K562 (cell line): Measurements from ENCODE around the gene VTA1. TPM values are rescaled to one million over a fixed set of nuclear protein-coding genes. Genes with fewer than 3 reads are reported as not detected.

ENCODE experiments used
- ATAC-seq: fragments of 200-7000 bp; cut with Tn5 transposase; 3 replicates; pipeline ENCODE4 v1.9.1; 2020; ENCODE audit warnings: moderate library complexity
- BruUV-seq: library from RNA; stranded (reverse); fragments of 400-500 nt; replicated peaks from 2 replicates; lab custom pipeline; 2021; lab: Mats Ljungman, UMichigan
- CTCF ChIA-PET: fragments of 300-600 bp; formaldehyde crosslinking; extraction: SDS; loops from one replicate; lab custom pipeline; 2021; ENCODE audit warnings: low intra/inter-chr PET ratio; lab: Yijun Ruan, JAX
- POLR2A ChIA-PET: fragments of 300-600, 350-650 bp; sonication (Branson Sonifier 250); formaldehyde crosslinking; extraction: SDS; loops from one replicate; lab custom pipeline; 2021; ENCODE audit warnings: antibody characterized with exemption, inconsistent platforms; lab: Yijun Ruan, JAX
- DNase-seq, 4 experiments: peaks; one replicate each; pipeline versions ENCODE4 v3.0.0 to v3.0.0-alpha.2; 2011 to 2018; ENCODE audit warnings: low spot score in 3 of 4, mixed read lengths in 3 of 4; ENCODE audit errors: extremely low read depth in 1 of 4
- FAIRE-seq: peaks from 2 replicates; lab custom pipeline; 2011; peaks lifted over from hg19 to GRCh38; lab: Jason Lieb, UNC
- H2AFZ ChIP-seq: 2 replicates; pipeline ENCODE4 v1.6.0; 2011; ENCODE audit warnings: low read depth, low read length, control low read depth, inconsistent platforms
- H3K27ac ChIP-seq: fragments of 200-600 bp; 3 replicates; pipeline ENCODE4 v1.8.0; 2011; ENCODE audit warnings: low read depth, mild to moderate bottlenecking, control low read depth, inconsistent platforms, low read length, moderate library complexity, mixed read lengths; ENCODE audit errors: extremely low read depth
- H3K27me3 ChIP-seq, 2 experiments: fragments of 300-600 bp in 1 of 2; 2 replicates in 1 of 2; 3 replicates in 1 of 2; pipeline versions ENCODE4 v1.6.0 to v1.8.0; 2011; ENCODE audit warnings: inconsistent platforms in 2 of 2, low read length in 2 of 2, mild to moderate bottlenecking in 1 of 2, mixed read lengths in 1 of 2, moderate library complexity in 1 of 2; ENCODE audit not compliant: control insufficient read depth in 2 of 2, insufficient read depth in 2 of 2
- H3K36me3 ChIP-seq: fragments of 300-600 bp; 3 replicates; pipeline ENCODE4 v1.8.0; 2011; ENCODE audit warnings: mild to moderate bottlenecking, low read length, inconsistent platforms; ENCODE audit not compliant: control insufficient read depth, insufficient read depth
- H3K4me1 ChIP-seq, 2 experiments: fragments of 200-600 bp in 1 of 2; replicated peaks in 1 of 2; 2 replicates in 1 of 2; 3 replicates in 1 of 2; pipeline versions ENCODE4 v1.5.1 to v1.8.0; 2011; ENCODE audit warnings: inconsistent platforms in 2 of 2, low read length in 2 of 2, mild to moderate bottlenecking in 1 of 2, mixed read lengths in 1 of 2, moderate library complexity in 1 of 2; ENCODE audit not compliant: control insufficient read depth in 2 of 2, insufficient read depth in 2 of 2
- H3K4me2 ChIP-seq: 2 replicates; pipeline ENCODE4 v1.6.1; 2011; ENCODE audit warnings: low read length, control low read depth, inconsistent platforms, mixed read lengths; ENCODE audit not compliant: insufficient read depth
- H3K4me3 ChIP-seq: fragments of 200-600 bp; sonication (generic), shearing (Covaris generic); 2 replicates; pipeline ENCODE4 v1.5.1; 2016; ENCODE audit warnings: control low read depth, inconsistent platforms
- H3K79me2 ChIP-seq: fragments of 200-600 bp; 3 replicates; pipeline ENCODE4 v1.8.0; 2011; ENCODE audit warnings: low read length, inconsistent platforms; ENCODE audit not compliant: control insufficient read depth, insufficient read depth
- H3K9ac ChIP-seq, 2 experiments: 2 replicates each; pipeline versions ENCODE4 v1.6.0 to v1.6.1; 2011; ENCODE audit warnings: low read depth in 2 of 2, low read length in 2 of 2, control low read depth in 1 of 2, inconsistent platforms in 1 of 2, mild to moderate bottlenecking in 1 of 2, mixed read lengths in 1 of 2; ENCODE audit not compliant: insufficient read depth in 1 of 2
- H3K9me1 ChIP-seq: one replicate; pipeline ENCODE4 v1.6.0; 2011; ENCODE audit warnings: inconsistent platforms, mild to moderate bottlenecking, low read length, moderate library complexity; ENCODE audit not compliant: control insufficient read depth, insufficient read depth
- H3K9me3 ChIP-seq: replicated peaks from 2 replicates; pipeline ENCODE4 v1.5.1; 2011; ENCODE audit warnings: low read depth, low read length, inconsistent platforms; ENCODE audit not compliant: control insufficient read depth, insufficient read depth
- H4K20me1 ChIP-seq: replicated peaks from 2 replicates; pipeline ENCODE4 v1.6.1; 2011; ENCODE audit warnings: low read length, inconsistent platforms, mixed read lengths; ENCODE audit not compliant: control insufficient read depth, insufficient read depth
- C11orf30 ChIP-seq: fragments of 450-650 bp; IDR thresholded peaks from 2 replicates; pipeline ENCODE4 v1.6.1; 2016; ENCODE audit warnings: low read depth, mild to moderate bottlenecking
- EGR1 ChIP-seq: fragments of 450-650 bp; conservative IDR thresholded peaks from 2 replicates; pipeline ENCODE4 v1.6.1; 2017; ENCODE audit warnings: mild to moderate bottlenecking
- FOXM1 ChIP-seq, 2 experiments: fragments of 450-650 bp in 1 of 2; sonication (generic) in 1 of 2; formaldehyde crosslinking in 1 of 2; IDR thresholded peaks; 2 replicates each; pipeline versions ENCODE4 v1.6.1 to v1.9.0; 2017 to 2022; ENCODE audit warnings: low read depth in 2 of 2, mild to moderate bottlenecking in 2 of 2, missing genetic modification reagents in 1 of 2, moderate library complexity in 1 of 2
- HES1 ChIP-seq: fragments of 450-650 bp; IDR thresholded peaks from 2 replicates; pipeline ENCODE4 v1.6.1; 2016; ENCODE audit warnings: low read depth, mild to moderate bottlenecking, moderate library complexity
- KDM5B ChIP-seq: fragments of 200-600 bp; sonication (generic); IDR thresholded peaks from 2 replicates; pipeline ENCODE4 v1.6.1; 2012; ENCODE audit warnings: low read depth, mild to moderate bottlenecking, moderate library complexity, low read length, control low read depth, inconsistent platforms; ENCODE audit not compliant: insufficient replicate concordance
- ZFP1 ChIP-seq: fragments of 450-650 bp; formaldehyde crosslinking; IDR thresholded peaks from 2 replicates; pipeline ENCODE4 v1.4.0; 2020; ENCODE audit warnings: mild to moderate bottlenecking, mixed read lengths
- ZNF668 ChIP-seq: fragments of 250-450 bp; sonication (Bioruptor Pico); IDR thresholded peaks from 2 replicates; pipeline ENCODE4 v1.8.0; 2022; ENCODE audit warnings: mild to moderate bottlenecking, inconsistent platforms
- WGBS: fragments of 100-300 bp; shearing (Covaris generic); methylation state at CpG from one replicate; pipeline ENCODE4 v1.1.6; 2016; ENCODE audit warnings: low coverage, mixed read lengths; ENCODE audit not compliant: insufficient coverage; ENCODE audit errors: missing lambda C conversion rate; 5-methylcytosine and 5-hydroxymethylcytosine counted together
- in situ Hi-C: fragments of 300-500 bp; cut with MboI; formaldehyde crosslinking; loops from 4 replicates; pipeline ENCODE4 v1.15.0; 2018; ENCODE audit warnings: inconsistent platforms, mixed read lengths
- intact Hi-C: fragments of 100-400 bp; cut with micrococcal nuclease; formaldehyde crosslinking; loops from 2 replicates; pipeline ENCODE4 v1.14.2; 2022
- polyA plus RNA-seq, 8 experiments: library from polyadenylated mRNA; depleted of rRNA in 4 of 8; stranded (reverse) in 5 of 8; unstranded in 3 of 8; fragments of >200 nt; fragmentation: Nextera tagmentation in 2 of 8; fragmentation: Illumina TruSeq in 1 of 8; extraction: Ambion mirVana in 2 of 8; extraction: Trizol in 1 of 8; gene quantifications; 2 replicates each; pipeline versions ENCODE4 v1.2.1 to v1.2.3, GENCODE V29; 2011 to 2014; ENCODE audit warnings: inconsistent platforms in 1 of 8, missing spikeins in 1 of 8
- total RNA-seq, 7 experiments: library from RNA; depleted of rRNA in 6 of 7; stranded (reverse); fragments of >200 nt in 6 of 7; fragmentation: Illumina TruSeq in 2 of 7; extraction: Trizol in 2 of 7; gene quantifications; 2 replicates each; pipeline versions ENCODE4 v1.2.1 to v1.2.3, GENCODE V29; 2011 to 2021; ENCODE audit warnings: low replicate concordance in 1 of 7

VTA1 gene
- total and polyA plus RNA-seq, 9 of the 15 experiments (the other 6 are each of a cell fraction or from before 2014, with no cell fraction given) = 47.8 to 182 (median 84.6) TPM

GRCh38 chr6:142265476-142265875 is 118.4 kb downstream of the VTA1 start:
- Histone ChIP-seq H4K20me1 (no peaks in the 10 kb centered on the region), H3K4me2 (no peak overlapping the region), H3K79me2 (no peaks in the 10 kb centered on the region), H3K27ac (no peak overlapping the region), H3K9me1 (no peaks in the 10 kb centered on the region), H3K36me3 (no peaks in the 10 kb centered on the region), H3K9ac (no peak overlapping the region), H3K27me3 (no peaks in the 10 kb centered on the region), H2AFZ (no peak overlapping the region), H3K9me3 (no peaks in the 10 kb centered on the region), H3K4me1 (no peaks in the 10 kb centered on the region), H3K4me3 (no peak overlapping the region)
- POLR2A ChIA-PET = no interaction called here
- no peak for FAIRE-seq
- ATAC-seq = no peak
- TF ChIP-seq ZNF668 (CRISPR knock-in tag) (no peak), FOXM1 (IDR thresholded peaks at IDR 0.05; ENCODE audit: low read depth) (no peak), FOXM1 (CRISPR knock-in tag; IDR thresholded peaks at IDR 0.05; ENCODE audit: low read depth) (no peak), C11orf30 (no peak), EGR1 (no peak), KDM5B (no peak), HES1 (no peak), ZFP1 (CRISPR knock-in tag) (no peak)
- DNase-seq = no peak
- intact Hi-C loops = no loop called here
- in situ Hi-C loops = no loop called here
- 0% methylated on average over 1 of the region's 1 CpG for WGBS
- CTCF ChIA-PET = no interaction called here
- BruUV-seq = no TSS peak
